ENCODE data around the gene SLC1A7.

Gene SLC1A7

GRCh38 chr1:53108646-53109580 lies 33.5 kb downstream of the SLC1A7 start:
- TF ChIP-seq CTCF (IDR thresholded peaks at IDR 0.05; ENCODE audit: low read depth, low read length) (no peak), MAX (IDR thresholded peaks at IDR 0.05; ENCODE audit: low read depth, low read length) (no peak), POLR2A (IDR thresholded peaks at IDR 0.05; ENCODE audit: extremely low read depth, insufficient read length) (no peak), MYC (IDR thresholded peaks at IDR 0.05; ENCODE audit: low read depth, low read length) (no peak)
- H3K4me3 ChIP-seq (ENCODE audit: low read depth, low read length), result no peak overlapping the region
- DNase-seq (ENCODE audit: low read depth), result no peak

- no peak overlapping the region for H3K4me3 ChIP-seq (ENCODE audit: low read depth, low read length)
- TF ChIP-seq MAX (IDR thresholded peaks at IDR 0.05; ENCODE audit: low read depth, low read length) (no peak), CTCF (IDR thresholded peaks at IDR 0.05; ENCODE audit: low read depth, low read length) (no peak), MYC (IDR thresholded peaks at IDR 0.05; ENCODE audit: low read depth, low read length) (no peak), POLR2A (IDR thresholded peaks at IDR 0.05; ENCODE audit: extremely low read depth, insufficient read length) (no peak)
- DNase-seq (ENCODE audit: low read depth), result no peak
Measured at GRCh38 chr1:53107570-53108322, 34.7 kb downstream of the SLC1A7 start.

GRCh38 chr1:53107090-53107489 lies 35.3 kb downstream of the SLC1A7 start:
- DNase-seq (ENCODE audit: low read depth), result no peak
- no peak for TF ChIP-seq POLR2A (IDR thresholded peaks at IDR 0.05; ENCODE audit: extremely low read depth, insufficient read length)
- no peak for TF ChIP-seq CTCF (IDR thresholded peaks at IDR 0.05; ENCODE audit: low read depth, low read length)
- TF ChIP-seq MYC (IDR thresholded peaks at IDR 0.05; ENCODE audit: low read depth, low read length), result no peak
- TF ChIP-seq MAX (IDR thresholded peaks at IDR 0.05; ENCODE audit: low read depth, low read length), result no peak
- no peak overlapping the region for H3K4me3 ChIP-seq (ENCODE audit: low read depth, low read length)

- DNase-seq (ENCODE audit: low read depth), result no peak
- H3K4me3 ChIP-seq (ENCODE audit: low read depth, low read length), result no peak overlapping the region
- TF ChIP-seq POLR2A (IDR thresholded peaks at IDR 0.05; ENCODE audit: extremely low read depth, insufficient read length) (no peak), MYC (IDR thresholded peaks at IDR 0.05; ENCODE audit: low read depth, low read length) (no peak), CTCF (IDR thresholded peaks at IDR 0.05; ENCODE audit: low read depth, low read length) (no peak), MAX (IDR thresholded peaks at IDR 0.05; ENCODE audit: low read depth, low read length) (no peak)
Measured at GRCh38 chr1:53104289-53104913, 38.0 kb downstream of the SLC1A7 start.

- H3K4me3 ChIP-seq (ENCODE audit: low read depth, low read length), result no peak overlapping the region
- DNase-seq (ENCODE audit: low read depth), result no peak
- TF ChIP-seq CTCF (IDR thresholded peaks at IDR 0.05; ENCODE audit: low read depth, low read length) (no peak), MYC (IDR thresholded peaks at IDR 0.05; ENCODE audit: low read depth, low read length) (no peak), MAX (IDR thresholded peaks at IDR 0.05; ENCODE audit: low read depth, low read length) (no peak), POLR2A (IDR thresholded peaks at IDR 0.05; ENCODE audit: extremely low read depth, insufficient read length) (no peak)
Measured at GRCh38 chr1:53094533-53094919, 47.9 kb downstream of the SLC1A7 start.

Data from NB4 (cell line).